Osteoblast (primary cell): ENCODE measurements around the gene GADD45A. TPM values are rescaled to one million over a fixed set of nuclear protein-coding genes. Genes with fewer than 3 reads are reported as not detected.

Experiments used
- DNase-seq: peaks from one replicate; pipeline ENCODE4 v3.0.0; 2011; ENCODE audit warnings: low spot score, mixed read lengths; ENCODE audit not compliant: insufficient read length; ENCODE audit errors: missing footprints
- H2AFZ ChIP-seq: 2 replicates; pipeline ENCODE4 v1.6.0; 2011; ENCODE audit warnings: mild to moderate bottlenecking, low read length
- H3K27ac ChIP-seq: 2 replicates; pipeline ENCODE4 v1.5.1; 2011; ENCODE audit warnings: mild to moderate bottlenecking, low read depth, low read length, moderate library complexity
- H3K27me3 ChIP-seq: 2 replicates; pipeline ENCODE4 v1.6.0; 2012; ENCODE audit warnings: mild to moderate bottlenecking, control low read depth, inconsistent platforms, low read length, moderate library complexity; ENCODE audit not compliant: insufficient read depth
- H3K36me3 ChIP-seq: 2 replicates; pipeline ENCODE4 v1.5.1; 2011; ENCODE audit warnings: mild to moderate bottlenecking, low read length, control low read depth, moderate library complexity; ENCODE audit not compliant: insufficient read depth
- H3K4me1 ChIP-seq: 2 replicates; pipeline ENCODE4 v1.5.1; 2011; ENCODE audit warnings: mild to moderate bottlenecking, low read length, control low read depth, moderate library complexity; ENCODE audit not compliant: insufficient read depth
- H3K4me2 ChIP-seq: 2 replicates; pipeline ENCODE4 v1.6.0; 2011; ENCODE audit warnings: mild to moderate bottlenecking, low read length; ENCODE audit not compliant: insufficient read depth
- H3K4me3 ChIP-seq: fragments of 200-600 bp; sonication (generic); 3 replicates; pipeline ENCODE4 v1.5.1; 2012; ENCODE audit warnings: mild to moderate bottlenecking, low read length, inconsistent platforms; ENCODE audit not compliant: insufficient read depth
- H3K79me2 ChIP-seq: 2 replicates; pipeline ENCODE4 v1.6.0; 2012; ENCODE audit warnings: mild to moderate bottlenecking, low read length, control low read depth, inconsistent platforms; ENCODE audit not compliant: insufficient read depth
- H3K9me3 ChIP-seq: 2 replicates; pipeline ENCODE4 v1.5.1; 2011; ENCODE audit warnings: low read depth, low read length, control low read depth
- H4K20me1 ChIP-seq: 2 replicates; pipeline ENCODE4 v1.6.0; 2012; ENCODE audit warnings: mild to moderate bottlenecking, low read length, control low read depth; ENCODE audit not compliant: insufficient read depth
- total RNA-seq: library from RNA; depleted of rRNA; stranded (reverse); fragments of >200 nt; gene quantifications from 2 replicates; pipeline ENCODE4 v1.2.3, GENCODE V29; 2012
- TF ChIP-seq, protein P1 (sequence below): IDR thresholded peaks from 2 replicates; pipeline ENCODE4 v1.5.1; 2011; ENCODE audit warnings: mild to moderate bottlenecking, low read depth, low read length, moderate library complexity; ENCODE audit errors: extremely low read depth

Gene GADD45A
- total RNA-seq, 1 donor, result 48.9 TPM

DNA sequence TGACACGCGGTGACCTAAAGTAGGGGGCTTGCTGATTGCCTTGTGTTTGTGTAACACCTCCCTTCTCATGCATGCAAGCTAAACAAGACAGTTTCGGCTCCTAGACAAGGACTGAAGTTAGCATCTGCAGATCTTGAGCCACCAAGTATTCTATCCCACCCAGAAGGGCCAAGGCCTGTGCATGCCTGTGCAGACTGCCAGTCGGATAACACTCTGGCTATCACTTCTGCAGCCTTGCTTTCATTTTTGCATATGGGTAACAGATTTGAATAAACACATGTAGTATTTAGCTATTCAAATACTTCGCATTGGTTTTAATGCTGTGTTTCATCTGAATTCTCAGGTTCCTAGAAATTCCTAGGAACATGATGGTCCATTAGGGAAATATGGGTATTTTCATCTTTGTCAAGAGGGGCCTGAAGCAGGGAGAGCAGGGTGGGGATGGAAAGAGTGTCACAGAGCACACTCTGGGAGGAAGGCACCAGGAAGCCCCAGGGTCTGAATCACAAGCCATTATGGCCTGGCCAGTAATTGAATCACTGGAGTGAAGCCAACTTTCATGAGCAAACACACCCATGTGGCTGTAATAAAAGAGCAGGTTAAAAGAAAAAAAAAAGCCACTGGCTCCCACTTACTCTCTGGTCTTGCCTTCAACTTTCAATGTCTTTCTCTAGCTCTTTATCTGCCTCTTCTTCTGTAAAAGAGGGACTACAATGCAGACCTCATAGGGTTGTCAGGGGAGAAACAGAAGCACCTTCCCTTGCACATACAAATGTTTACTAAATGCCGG lies 28.3 kb downstream of the GADD45A start:
- Histone ChIP-seq H3K9me3 (no peaks in the 10 kb centered on the region), H3K4me3 (no peak overlapping the region), H3K27me3 (no peaks in the 10 kb centered on the region), H3K4me2 (peak overlapping the region; percentile 37), H3K79me2 (peaks cover 63% of the 10 kb centered on the region), H2AFZ (no peak overlapping the region), H4K20me1 (peaks cover 41% of the 10 kb centered on the region), H3K4me1 (peaks cover 54% of the 10 kb centered on the region), H3K36me3 (no peaks in the 10 kb centered on the region), H3K27ac (no peak overlapping the region)
- peak; percentile 88 for DNase-seq
- TF ChIP-seq, protein P1, sequence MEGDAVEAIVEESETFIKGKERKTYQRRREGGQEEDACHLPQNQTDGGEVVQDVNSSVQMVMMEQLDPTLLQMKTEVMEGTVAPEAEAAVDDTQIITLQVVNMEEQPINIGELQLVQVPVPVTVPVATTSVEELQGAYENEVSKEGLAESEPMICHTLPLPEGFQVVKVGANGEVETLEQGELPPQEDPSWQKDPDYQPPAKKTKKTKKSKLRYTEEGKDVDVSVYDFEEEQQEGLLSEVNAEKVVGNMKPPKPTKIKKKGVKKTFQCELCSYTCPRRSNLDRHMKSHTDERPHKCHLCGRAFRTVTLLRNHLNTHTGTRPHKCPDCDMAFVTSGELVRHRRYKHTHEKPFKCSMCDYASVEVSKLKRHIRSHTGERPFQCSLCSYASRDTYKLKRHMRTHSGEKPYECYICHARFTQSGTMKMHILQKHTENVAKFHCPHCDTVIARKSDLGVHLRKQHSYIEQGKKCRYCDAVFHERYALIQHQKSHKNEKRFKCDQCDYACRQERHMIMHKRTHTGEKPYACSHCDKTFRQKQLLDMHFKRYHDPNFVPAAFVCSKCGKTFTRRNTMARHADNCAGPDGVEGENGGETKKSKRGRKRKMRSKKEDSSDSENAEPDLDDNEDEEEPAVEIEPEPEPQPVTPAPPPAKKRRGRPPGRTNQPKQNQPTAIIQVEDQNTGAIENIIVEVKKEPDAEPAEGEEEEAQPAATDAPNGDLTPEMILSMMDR, result no peak

DNA sequence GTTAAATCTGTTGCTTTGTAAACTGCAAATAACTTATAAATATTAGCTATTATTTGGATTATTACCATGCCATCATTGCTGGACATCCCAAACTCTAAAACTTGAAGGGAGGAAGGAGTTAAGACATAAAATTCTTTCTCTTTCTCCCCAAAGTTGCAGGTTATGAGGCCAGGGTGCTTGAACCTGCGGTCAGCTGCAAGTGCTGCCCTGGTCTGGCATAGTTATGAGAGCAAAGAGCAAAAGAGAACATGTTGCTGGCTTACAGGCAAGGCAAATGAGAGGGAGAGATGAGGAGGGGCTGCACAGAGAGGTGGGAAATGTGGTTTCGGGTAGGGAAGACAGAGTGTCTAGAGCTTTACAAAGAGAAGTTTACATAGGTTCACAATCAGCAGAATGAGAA lies 30.8 kb downstream of the GADD45A start:
- TF ChIP-seq, protein P1, result no peak
- Histone ChIP-seq H3K4me1 (peaks cover 34% of the 10 kb centered on the region), H3K79me2 (peaks cover 75% of the 10 kb centered on the region)

DNA sequence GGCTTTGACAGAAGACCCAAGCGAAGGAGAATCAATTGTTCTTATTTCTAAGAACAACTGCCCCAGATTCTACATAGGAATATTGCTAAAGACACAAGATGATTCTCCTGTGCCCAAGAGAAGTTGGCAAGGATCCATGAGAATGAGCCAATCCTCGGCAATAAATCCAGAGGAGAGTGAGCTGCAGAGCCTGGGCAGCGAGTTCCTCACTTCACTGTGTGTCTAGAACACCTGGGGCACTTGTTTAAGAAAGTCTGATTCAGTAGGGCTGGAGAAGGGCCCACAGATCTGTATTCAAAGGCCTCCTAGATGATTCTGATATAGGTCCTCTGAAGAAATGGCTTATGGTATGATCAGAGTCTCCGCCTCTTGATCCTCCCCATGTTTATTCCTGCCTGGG lies 31.8 kb downstream of the GADD45A start:
- H2AFZ ChIP-seq, result no peak overlapping the region
- H3K79me2 ChIP-seq, result peaks cover 77% of the 10 kb centered on the region
- H3K4me2 ChIP-seq, result no peak overlapping the region
- TF ChIP-seq, protein P1, result no peak
- peaks cover 35% of the 10 kb centered on the region for H3K4me1 ChIP-seq
- DNase-seq, result no peak
- peaks cover 36% of the 10 kb centered on the region for H4K20me1 ChIP-seq
- H3K27me3 ChIP-seq, result no peaks in the 10 kb centered on the region
- no peak overlapping the region for H3K4me3 ChIP-seq
- H3K27ac ChIP-seq, result no peak overlapping the region
- H3K36me3 ChIP-seq, result no peaks in the 10 kb centered on the region
- H3K9me3 ChIP-seq, result no peaks in the 10 kb centered on the region

More for the DNA sequence above, 30.8 kb downstream of the GADD45A start:
- no peaks in the 10 kb centered on the region for H3K9me3 ChIP-seq
- H2AFZ ChIP-seq, result no peak overlapping the region
- no peak for DNase-seq
- no peaks in the 10 kb centered on the region for H3K36me3 ChIP-seq
- no peaks in the 10 kb centered on the region for H3K27me3 ChIP-seq
- peaks cover 30% of the 10 kb centered on the region for H4K20me1 ChIP-seq
- H3K4me2 ChIP-seq, result no peak overlapping the region
- no peak overlapping the region for H3K4me3 ChIP-seq
- H3K27ac ChIP-seq, result no peak overlapping the region

DNA sequence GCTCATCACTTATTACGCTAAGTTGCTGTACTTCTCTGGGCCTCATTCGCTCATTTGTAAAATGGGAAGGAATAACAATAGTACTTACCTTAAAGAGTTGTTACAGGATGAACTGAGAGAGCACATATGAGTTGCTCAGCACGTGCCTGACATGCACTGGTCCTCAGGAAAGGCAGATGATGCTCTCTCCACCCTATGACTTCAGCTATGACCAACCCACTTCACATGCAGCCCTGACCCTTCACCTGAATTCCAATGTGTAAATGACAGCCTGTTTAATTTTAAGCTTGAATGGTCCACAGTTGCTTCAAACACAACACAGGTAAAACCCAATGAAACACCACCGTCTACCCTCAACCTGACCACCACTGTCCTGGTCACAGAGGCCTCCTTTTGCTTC lies 32.9 kb downstream of the GADD45A start:
- no peak for DNase-seq
- no peaks in the 10 kb centered on the region for H3K9me3 ChIP-seq
- H4K20me1 ChIP-seq, result peaks cover 42% of the 10 kb centered on the region
- H3K79me2 ChIP-seq, result peaks cover 79% of the 10 kb centered on the region
- H2AFZ ChIP-seq, result no peak overlapping the region
- H3K4me2 ChIP-seq, result no peak overlapping the region
- peaks cover 45% of the 10 kb centered on the region for H3K4me1 ChIP-seq
- peak overlapping the region; percentile 13 for H3K27ac ChIP-seq
- no peaks in the 10 kb centered on the region for H3K36me3 ChIP-seq
- H3K4me3 ChIP-seq, result no peak overlapping the region
- no peaks in the 10 kb centered on the region for H3K27me3 ChIP-seq
- TF ChIP-seq, protein P1, result no peak
